ENCODE data around the gene PDE9A.
A peak's percentile ranks its signal among the peaks of the same experiment; 100 is the strongest.
"Not testable (repeated sequence)": the region's sequence is repeated elsewhere in the genome, so short reads cannot be mapped to it uniquely, and the experiment has no call there.

Gene PDE9A

DNA sequence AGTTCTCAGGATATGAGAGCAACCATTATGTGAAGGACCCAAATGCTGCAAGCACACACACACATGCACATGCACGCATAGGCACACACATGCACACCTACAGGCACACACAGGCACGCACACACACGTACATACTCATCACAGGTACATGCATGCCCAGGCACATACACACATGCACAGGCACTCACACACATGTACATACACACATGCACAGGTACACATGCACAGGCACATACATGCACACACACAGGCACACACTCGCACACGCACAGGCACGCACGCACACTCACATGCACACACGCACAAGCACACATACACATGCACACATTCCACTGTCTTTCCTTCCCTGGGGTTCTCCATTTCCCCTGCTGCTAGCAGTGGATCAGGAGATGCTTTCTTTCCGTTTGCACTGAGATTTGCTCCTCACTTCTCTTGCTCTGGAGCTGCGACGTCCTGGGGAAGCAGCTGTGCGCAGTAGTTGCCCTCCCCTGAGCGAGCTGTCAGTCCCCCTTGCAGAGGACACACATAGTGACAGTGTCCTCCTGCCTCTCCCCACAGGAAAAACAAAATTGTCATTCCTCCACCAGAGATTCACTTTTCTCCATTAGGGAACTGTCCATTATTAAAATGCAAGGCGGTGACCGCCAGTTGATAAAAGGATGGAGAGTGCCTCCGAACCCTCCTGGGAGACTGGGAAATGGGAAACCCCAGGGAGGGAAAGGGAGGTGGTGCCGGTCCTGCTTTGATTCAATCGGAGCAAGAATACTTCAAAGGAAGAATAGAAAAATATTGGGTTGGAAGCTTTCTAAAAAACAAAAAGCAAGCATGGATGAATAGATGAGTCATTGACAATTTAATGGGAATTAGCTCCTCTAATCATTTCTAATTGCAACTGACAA, 156.4 kb downstream of the PDE9A start:
- DNase-seq, result no peak

GRCh38 chr21:42811960-42812359, 158.5 kb downstream of the PDE9A start:
- DNase-seq, result no peak

DNA sequence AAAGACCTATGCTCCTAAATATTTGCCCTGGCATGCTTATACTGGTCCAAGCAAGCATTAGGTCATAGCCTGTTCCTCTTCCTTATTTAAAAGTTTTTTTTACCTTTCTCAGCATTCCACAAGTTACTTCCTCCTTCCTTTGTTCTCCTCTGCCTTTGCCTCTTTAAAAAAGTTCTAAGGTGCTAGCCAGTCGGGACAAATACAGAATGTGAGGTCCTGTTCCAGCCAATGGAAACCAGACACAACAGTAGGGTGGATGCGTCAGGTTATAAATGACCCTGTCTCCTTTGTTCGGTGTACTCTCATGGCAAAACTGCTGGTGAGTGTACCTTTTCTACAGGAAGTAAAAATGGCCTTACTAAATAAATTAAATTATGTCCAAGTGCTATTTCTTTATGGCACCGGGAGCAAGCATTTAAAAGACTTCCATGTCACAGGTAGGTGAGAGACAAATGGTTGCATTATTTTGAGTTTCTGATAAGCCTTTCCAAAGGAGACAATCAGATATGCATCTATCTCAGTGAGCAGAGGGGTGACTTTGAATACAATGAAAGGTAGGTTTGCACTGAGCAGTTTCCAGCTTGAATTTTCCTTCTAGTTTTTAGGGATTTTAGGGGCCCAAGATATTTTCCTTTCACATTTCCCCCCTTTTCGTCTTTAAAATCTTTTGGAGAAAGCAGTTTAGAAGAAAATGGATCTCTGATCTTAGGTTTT, 159.3 kb downstream of the PDE9A start:
- not testable (repeated sequence) for DNase-seq

DNA sequence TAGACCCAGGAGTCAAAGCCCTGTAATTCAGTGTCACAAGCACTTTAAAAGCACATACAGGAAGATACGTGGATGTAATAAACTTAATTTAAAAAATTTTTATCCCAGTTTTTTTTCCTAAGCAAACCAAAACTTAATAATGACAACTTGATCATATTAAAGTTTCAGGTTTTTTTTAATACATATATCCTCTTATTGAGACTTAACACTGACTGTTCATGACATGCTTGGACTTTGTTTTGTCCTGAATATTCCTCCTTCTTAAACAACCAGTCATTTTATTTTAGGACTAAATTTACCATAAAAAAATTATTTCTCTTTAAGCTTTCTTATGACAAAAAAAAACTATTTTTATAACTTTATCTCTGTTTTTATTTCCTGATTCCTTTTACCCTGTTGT, 161.8 kb downstream of the PDE9A start:
- DNase-seq, result no peak

GRCh38 chr21:42818328-42818749, 164.9 kb downstream of the PDE9A start:
- peak; percentile 18 for DNase-seq

DNA sequence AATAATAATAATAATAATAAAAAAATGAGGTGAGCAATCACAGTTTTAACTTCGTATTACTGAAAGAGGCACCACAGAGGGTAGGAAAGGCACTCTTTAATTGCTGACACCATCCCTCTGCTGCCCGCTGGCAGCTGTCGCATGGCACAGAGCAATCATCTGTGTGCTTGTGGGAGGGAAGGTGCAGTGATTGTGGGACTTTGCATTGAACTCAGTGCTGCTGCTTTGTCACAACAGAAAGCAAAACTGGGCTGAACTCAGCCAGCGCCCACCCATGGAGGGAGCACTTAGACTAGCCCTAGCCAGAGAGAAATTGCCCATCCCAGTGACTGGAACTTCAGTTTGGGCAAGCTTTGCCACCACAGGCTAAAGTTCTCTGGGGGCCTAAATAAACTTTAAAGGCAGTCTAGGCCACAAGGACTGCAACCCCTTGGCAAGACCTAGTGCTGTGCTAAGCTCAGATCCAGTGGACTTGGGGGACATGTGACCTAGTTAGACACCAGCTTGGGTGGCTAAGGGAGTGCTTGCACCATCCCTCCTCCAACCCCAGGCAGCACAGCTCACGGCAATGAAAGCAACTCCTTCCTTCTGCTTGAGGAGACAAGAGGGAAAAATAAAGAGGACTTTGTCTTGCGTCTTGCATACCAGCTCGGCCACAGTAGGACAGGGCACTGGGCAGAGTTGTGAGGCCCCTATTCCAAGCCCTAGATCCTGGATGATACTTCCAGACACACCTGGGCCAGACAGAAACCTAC, 166.6 kb downstream of the PDE9A start:
- DNase-seq, result no peak

DNA sequence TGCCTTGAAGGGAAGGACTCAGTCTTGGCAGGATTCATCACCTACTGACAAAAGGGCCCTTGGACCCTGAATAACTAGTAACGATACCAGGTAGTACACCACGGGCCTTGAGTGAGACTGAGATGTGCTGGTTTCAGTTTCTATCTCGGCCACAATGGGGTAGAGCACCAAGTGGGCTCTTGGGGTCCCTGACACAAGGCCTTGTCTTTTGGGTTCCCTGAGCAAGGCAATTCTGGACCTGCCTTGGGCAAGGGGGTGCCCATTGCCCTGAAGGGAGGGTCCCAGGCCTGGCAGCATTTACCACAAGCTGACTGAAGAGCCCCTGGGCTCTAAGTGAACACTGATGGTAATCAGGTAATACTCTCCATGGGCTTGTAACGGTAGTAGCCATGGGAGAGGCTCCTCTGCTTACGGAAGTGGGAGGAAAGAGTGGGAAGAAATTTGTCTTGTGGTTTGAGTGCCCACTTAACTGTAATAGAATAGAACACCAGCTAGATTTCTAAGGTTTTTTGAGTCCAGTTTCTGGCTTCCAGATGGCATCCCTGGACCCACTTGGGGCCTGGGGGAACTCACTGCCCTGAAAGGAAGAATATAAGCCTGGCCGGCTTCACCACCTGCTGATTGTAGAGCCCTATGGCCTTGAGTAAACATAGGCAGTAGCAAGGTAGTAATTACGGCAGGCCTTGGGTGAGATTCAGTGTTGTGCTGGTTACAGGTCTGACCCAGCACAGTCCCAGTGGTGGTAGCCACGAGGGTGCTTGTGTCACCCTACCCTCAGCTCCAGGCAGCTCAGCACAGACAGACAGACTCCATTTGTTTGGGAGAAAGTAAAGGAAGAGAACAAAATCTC, 167.4 kb downstream of the PDE9A start:
- DNase-seq, result no peak

Measured in fibroblast of upper back skin (primary cell).